ENCODE measurements around the gene RAMACL.

- TF ChIP-seq EZH2 (IDR thresholded peaks at IDR 0.05; ENCODE audit: borderline replicate concordance, insufficient read depth, low read depth, low read length, poor library complexity, severe bottlenecking) (no peak), CTCF (IDR thresholded peaks at IDR 0.05) (no peak)
Observed at GRCh38 chr6:166614171-166614583, 27.7 kb upstream of the RAMACL start.
